Mesendoderm (in vitro differentiated cells): ENCODE measurements around the gene ZNF143.

Experiments used
- DNase-seq: peaks from one replicate; pipeline ENCODE4 v3.0.0; 2013
- H2AK5ac ChIP-seq: 2 replicates; pipeline ENCODE4 v1.6.1; 2013; ENCODE audit warnings: low read length, inconsistent platforms
- H2BK120ac ChIP-seq: 2 replicates; pipeline ENCODE4 v1.6.1; 2013; ENCODE audit warnings: low read depth, mild to moderate bottlenecking, low read length, moderate library complexity, mixed read lengths
- H2BK15ac ChIP-seq: replicated peaks from 2 replicates; pipeline ENCODE4 v1.6.1; 2013; ENCODE audit warnings: low read depth, mild to moderate bottlenecking, moderate library complexity
- H2BK5ac ChIP-seq: 2 replicates; pipeline ENCODE4 v1.6.1; 2013; ENCODE audit warnings: low read length, inconsistent platforms
- H3K18ac ChIP-seq: 2 replicates; pipeline ENCODE4 v1.6.1; 2013; ENCODE audit warnings: mild to moderate bottlenecking, low read length, mixed read lengths
- H3K23ac ChIP-seq: one replicate; pipeline ENCODE4 v1.6.1; 2013; ENCODE audit warnings: low read length
- H3K27ac ChIP-seq: 2 replicates; pipeline ENCODE4 v1.5.1; 2013; ENCODE audit warnings: low read depth, mild to moderate bottlenecking, inconsistent platforms, low read length, moderate library complexity
- H3K27me3 ChIP-seq: 2 replicates; pipeline ENCODE4 v1.6.1; 2013; ENCODE audit warnings: low read length, control low read depth, mild to moderate bottlenecking, inconsistent platforms; ENCODE audit not compliant: insufficient read depth, poor library complexity
- H3K36me3 ChIP-seq: 2 replicates; pipeline ENCODE4 v1.6.1; 2013; ENCODE audit warnings: low read length, inconsistent platforms; ENCODE audit not compliant: control insufficient read depth, insufficient read depth
- H3K4ac ChIP-seq: one replicate; pipeline ENCODE4 v1.6.1; 2013; ENCODE audit warnings: low read depth, mild to moderate bottlenecking, low read length, moderate library complexity
- H3K4me1 ChIP-seq: 2 replicates; pipeline ENCODE4 v1.6.1; 2013; ENCODE audit warnings: low read depth, low read length, inconsistent platforms; ENCODE audit not compliant: control insufficient read depth
- H3K4me2 ChIP-seq: 2 replicates; pipeline ENCODE4 v1.6.1; 2013; ENCODE audit warnings: low read length
- H3K4me3 ChIP-seq: 2 replicates; pipeline ENCODE4 v1.5.1; 2013; ENCODE audit warnings: mild to moderate bottlenecking, low read length
- H3K56ac ChIP-seq: one replicate; pipeline ENCODE4 v1.6.1; 2013; ENCODE audit warnings: low read length
- H3K79me1 ChIP-seq: 2 replicates; pipeline ENCODE4 v1.6.1; 2013; ENCODE audit warnings: low read length, inconsistent platforms
- H3K79me2 ChIP-seq: 2 replicates; pipeline ENCODE4 v1.6.1; 2013; ENCODE audit warnings: mild to moderate bottlenecking, low read length; ENCODE audit not compliant: control insufficient read depth, insufficient read depth
- H3K9ac ChIP-seq: 2 replicates; pipeline ENCODE4 v1.6.1; 2013; ENCODE audit warnings: low read length, inconsistent platforms
- H4K5ac ChIP-seq: one replicate; pipeline ENCODE4 v1.6.1; 2013; ENCODE audit warnings: low read length
- H4K8ac ChIP-seq: one replicate; pipeline ENCODE4 v1.6.1; 2013; ENCODE audit warnings: low read depth, mild to moderate bottlenecking, control low read depth, low read length, moderate library complexity
- WGBS: extraction: QIAGEN DNeasy Blood & Tissue Kit; methylation state at CpG from one replicate; pipeline ENCODE4 v1.1.7; 2013; ENCODE audit warnings: low lambda C conversion rate, missing lambda C conversion rate; ENCODE audit not compliant: insufficient coverage; ENCODE audit errors: extremely low coverage; 5-methylcytosine and 5-hydroxymethylcytosine counted together

ZNF143 gene

GRCh38 chr11:9528136-9528501, 67.3 kb downstream of the ZNF143 start:
- no CpG with 5 or more reads among the region's 1 CpG for WGBS
- Histone ChIP-seq H4K8ac (no peak overlapping the region), H3K4me3 (no peak overlapping the region), H4K5ac (no peak overlapping the region), H3K56ac (no peak overlapping the region), H3K79me1 (no peaks in the 10 kb centered on the region), H3K79me2 (no peaks in the 10 kb centered on the region), H3K27ac (no peak overlapping the region), H3K4me2 (no peak overlapping the region), H2AK5ac (no peak overlapping the region), H2BK120ac (no peak overlapping the region), H3K4me1 (no peaks in the 10 kb centered on the region), H3K9ac (no peak overlapping the region), H3K36me3 (peaks cover 2% of the 10 kb centered on the region), H3K18ac (no peak overlapping the region), H2BK15ac (no peak overlapping the region), H3K23ac (no peak overlapping the region), H3K4ac (no peak overlapping the region), H3K27me3 (no peaks in the 10 kb centered on the region), H2BK5ac (no peak overlapping the region)
- no peak for DNase-seq

- DNase-seq: no peak
- no peak overlapping the region for H2BK5ac ChIP-seq
- no peak overlapping the region for H3K18ac ChIP-seq
- H3K23ac ChIP-seq: no peak overlapping the region
- H3K4me1 ChIP-seq: no peaks in the 10 kb centered on the region
- H4K8ac ChIP-seq: no peak overlapping the region
- no peak overlapping the region for H2BK15ac ChIP-seq
- no peaks in the 10 kb centered on the region for H3K79me2 ChIP-seq
- no peak overlapping the region for H2BK120ac ChIP-seq
- H3K36me3 ChIP-seq: peaks cover 2% of the 10 kb centered on the region
- H3K9ac ChIP-seq: no peak overlapping the region
- no CpG with 5 or more reads among the region's 12 CpGs for WGBS
- H3K4ac ChIP-seq: no peak overlapping the region
- H3K27me3 ChIP-seq: no peaks in the 10 kb centered on the region
- no peak overlapping the region for H3K27ac ChIP-seq
- no peak overlapping the region for H4K5ac ChIP-seq
- no peaks in the 10 kb centered on the region for H3K79me1 ChIP-seq
- no peak overlapping the region for H3K4me3 ChIP-seq
- H3K56ac ChIP-seq: no peak overlapping the region
- H2AK5ac ChIP-seq: no peak overlapping the region
- H3K4me2 ChIP-seq: no peak overlapping the region
Measured at GRCh38 chr11:9528573-9529333, 67.9 kb downstream of the ZNF143 start.

GRCh38 chr11:9529334-9529650, 68.5 kb downstream of the ZNF143 start:
- Histone ChIP-seq H4K8ac (no peak overlapping the region), H3K79me1 (no peaks in the 10 kb centered on the region), H3K4me3 (no peak overlapping the region), H3K79me2 (no peaks in the 10 kb centered on the region), H3K18ac (no peak overlapping the region), H3K27ac (no peak overlapping the region), H2AK5ac (no peak overlapping the region), H3K9ac (no peak overlapping the region), H2BK120ac (no peak overlapping the region), H4K5ac (no peak overlapping the region), H3K56ac (peak overlapping the region; percentile 11), H2BK5ac (no peak overlapping the region), H3K4ac (no peak overlapping the region), H3K27me3 (no peaks in the 10 kb centered on the region), H3K4me2 (no peak overlapping the region), H3K23ac (no peak overlapping the region), H3K4me1 (no peaks in the 10 kb centered on the region), H2BK15ac (no peak overlapping the region), H3K36me3 (peaks cover 2% of the 10 kb centered on the region)
- WGBS: no CpG with 5 or more reads among the region's 3 CpGs
- DNase-seq: no peak

GRCh38 chr11:9530020-9530621, 69.3 kb downstream of the ZNF143 start:
- Histone ChIP-seq H3K4me2 (no peak overlapping the region), H2AK5ac (no peak overlapping the region), H3K79me2 (no peaks in the 10 kb centered on the region), H3K18ac (no peak overlapping the region), H4K8ac (no peak overlapping the region), H4K5ac (no peak overlapping the region), H3K4me1 (no peaks in the 10 kb centered on the region), H3K27ac (no peak overlapping the region), H3K9ac (no peak overlapping the region), H3K79me1 (no peaks in the 10 kb centered on the region), H3K4me3 (no peak overlapping the region), H3K23ac (no peak overlapping the region), H3K4ac (no peak overlapping the region), H2BK120ac (no peak overlapping the region), H3K56ac (no peak overlapping the region), H3K36me3 (peaks cover 2% of the 10 kb centered on the region), H3K27me3 (no peaks in the 10 kb centered on the region), H2BK15ac (no peak overlapping the region), H2BK5ac (no peak overlapping the region)
- no CpG with 5 or more reads among the region's 9 CpGs for WGBS
- DNase-seq: no peak

GRCh38 chr11:9530901-9531625, 70.3 kb downstream of the ZNF143 start:
- Histone ChIP-seq H3K4me1 (no peaks in the 10 kb centered on the region), H3K9ac (no peak overlapping the region), H3K79me2 (no peaks in the 10 kb centered on the region), H3K27ac (no peak overlapping the region), H4K8ac (no peak overlapping the region), H3K56ac (peak overlapping the region; percentile 25), H3K4me2 (no peak overlapping the region), H2BK120ac (no peak overlapping the region), H3K23ac (no peak overlapping the region), H3K4ac (no peak overlapping the region), H3K4me3 (no peak overlapping the region), H3K27me3 (no peaks in the 10 kb centered on the region), H3K79me1 (no peaks in the 10 kb centered on the region), H3K18ac (no peak overlapping the region), H2AK5ac (no peak overlapping the region), H4K5ac (no peak overlapping the region), H3K36me3 (no peaks in the 10 kb centered on the region), H2BK5ac (no peak overlapping the region), H2BK15ac (no peak overlapping the region)
- no peak for DNase-seq
- WGBS: no CpG with 5 or more reads among the region's 8 CpGs
